ENCODE measurements around the gene SHISAL2B.

SHISAL2B gene

DNA sequence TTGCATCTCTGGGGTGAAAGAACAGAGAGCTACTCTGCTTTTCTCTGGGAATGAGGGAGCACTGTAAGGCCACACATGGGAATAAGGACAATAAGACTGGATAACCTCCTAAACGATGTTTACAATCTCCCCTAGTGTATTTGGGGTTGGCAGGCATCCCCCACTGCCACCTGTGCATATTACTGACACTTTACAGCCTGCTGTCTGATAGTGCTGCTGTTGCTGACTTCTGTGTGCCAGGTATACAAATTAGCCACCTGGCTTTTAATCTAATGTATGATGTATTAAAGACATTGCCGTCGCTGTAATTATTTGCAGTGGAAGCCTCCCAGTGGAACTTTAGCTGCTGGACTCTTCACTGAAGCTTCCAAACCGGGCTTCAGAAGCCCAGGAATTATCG lies 4.4 kb upstream of the SHISAL2B start:
- Histone ChIP-seq H3K9ac (ENCODE audit: low read length) (no peak overlapping the region), H2AFZ (ENCODE audit: low read depth, low read length, severe bottlenecking) (no peak overlapping the region), H3K9me3 (ENCODE audit: insufficient read depth, low read length) (no peaks in the 10 kb centered on the region), H3K4me3 (ENCODE audit: insufficient read depth, low read length, poor library complexity, severe bottlenecking) (no peak overlapping the region), H3K27me3 (ENCODE audit: low read length) (no peaks in the 10 kb centered on the region), H3K4me2 (ENCODE audit: low read depth, low read length, poor library complexity, severe bottlenecking) (no peak overlapping the region), H3K36me3 (ENCODE audit: low read length) (no peaks in the 10 kb centered on the region), H3K9me2 (replicated peaks; ENCODE audit: insufficient read depth, low read length) (no peaks in the 10 kb centered on the region), H3K79me2 (ENCODE audit: insufficient read depth, low read length) (no peaks in the 10 kb centered on the region), H3F3A (ENCODE audit: insufficient read depth) (no peaks in the 10 kb centered on the region), H3K27ac (ENCODE audit: low read depth, low read length) (no peak overlapping the region), H4K20me1 (ENCODE audit: low read depth, low read length) (no peaks in the 10 kb centered on the region)
- TF ChIP-seq, protein P1, sequence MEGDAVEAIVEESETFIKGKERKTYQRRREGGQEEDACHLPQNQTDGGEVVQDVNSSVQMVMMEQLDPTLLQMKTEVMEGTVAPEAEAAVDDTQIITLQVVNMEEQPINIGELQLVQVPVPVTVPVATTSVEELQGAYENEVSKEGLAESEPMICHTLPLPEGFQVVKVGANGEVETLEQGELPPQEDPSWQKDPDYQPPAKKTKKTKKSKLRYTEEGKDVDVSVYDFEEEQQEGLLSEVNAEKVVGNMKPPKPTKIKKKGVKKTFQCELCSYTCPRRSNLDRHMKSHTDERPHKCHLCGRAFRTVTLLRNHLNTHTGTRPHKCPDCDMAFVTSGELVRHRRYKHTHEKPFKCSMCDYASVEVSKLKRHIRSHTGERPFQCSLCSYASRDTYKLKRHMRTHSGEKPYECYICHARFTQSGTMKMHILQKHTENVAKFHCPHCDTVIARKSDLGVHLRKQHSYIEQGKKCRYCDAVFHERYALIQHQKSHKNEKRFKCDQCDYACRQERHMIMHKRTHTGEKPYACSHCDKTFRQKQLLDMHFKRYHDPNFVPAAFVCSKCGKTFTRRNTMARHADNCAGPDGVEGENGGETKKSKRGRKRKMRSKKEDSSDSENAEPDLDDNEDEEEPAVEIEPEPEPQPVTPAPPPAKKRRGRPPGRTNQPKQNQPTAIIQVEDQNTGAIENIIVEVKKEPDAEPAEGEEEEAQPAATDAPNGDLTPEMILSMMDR (IDR thresholded peaks at IDR 0.05; ENCODE audit: insufficient read depth, low read length, poor library complexity, severe bottlenecking) = no peak
- TF ChIP-seq EZH2phosphoT487 (conservative IDR thresholded peaks at IDR 0.05; ENCODE audit: low read length) = no peak

DNA sequence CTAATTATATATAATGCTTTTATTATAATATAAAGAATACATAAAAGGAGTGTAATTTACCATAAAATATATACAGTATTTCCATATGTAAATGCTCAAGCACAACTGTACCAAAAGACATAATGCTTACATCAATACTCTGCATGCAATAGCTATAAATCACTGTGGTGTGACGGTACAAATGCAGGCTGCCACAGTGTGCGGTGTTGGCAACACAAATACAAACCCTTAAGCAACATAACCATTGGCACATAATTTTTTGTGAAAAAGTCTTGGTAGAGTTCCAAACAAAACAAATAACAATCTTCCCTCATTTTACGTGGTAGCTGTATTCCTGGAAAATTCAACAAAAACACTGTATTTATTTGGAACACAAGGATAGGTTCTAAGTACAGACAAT lies 1.9 kb upstream of the SHISAL2B start:
- TF ChIP-seq, protein P1 (IDR thresholded peaks at IDR 0.05; ENCODE audit: insufficient read depth, low read length, poor library complexity, severe bottlenecking) = no peak
- TF ChIP-seq EZH2phosphoT487 (conservative IDR thresholded peaks at IDR 0.05; ENCODE audit: low read length) = no peak
- Histone ChIP-seq H3K4me2 (ENCODE audit: low read depth, low read length, poor library complexity, severe bottlenecking) (no peak overlapping the region), H3K79me2 (ENCODE audit: insufficient read depth, low read length) (no peaks in the 10 kb centered on the region)

DNA sequence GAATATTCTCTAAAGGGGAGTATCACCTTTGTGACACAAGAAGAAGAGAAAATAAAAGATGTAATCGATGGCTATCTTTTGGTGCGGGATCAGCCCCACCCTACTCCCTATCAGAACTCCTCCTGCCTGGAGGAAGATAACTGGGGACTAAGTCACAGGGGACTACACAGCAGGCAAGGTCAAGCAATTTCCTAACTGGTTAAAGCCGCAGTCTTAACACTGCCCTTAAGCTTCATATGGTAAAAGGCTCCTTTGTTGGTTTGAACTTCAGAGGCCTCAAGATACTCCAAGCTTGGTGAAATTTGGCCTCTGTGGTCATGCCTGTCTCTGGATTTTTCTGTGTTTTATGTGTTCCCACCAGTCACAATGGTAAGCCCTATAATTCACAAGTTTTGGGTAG lies 1.3 kb upstream of the SHISAL2B start:
- Histone ChIP-seq H3K9me3 (ENCODE audit: insufficient read depth, low read length) (no peaks in the 10 kb centered on the region), H3K4me3 (ENCODE audit: insufficient read depth, low read length, poor library complexity, severe bottlenecking) (no peak overlapping the region), H3K4me2 (ENCODE audit: low read depth, low read length, poor library complexity, severe bottlenecking) (no peak overlapping the region), H3K27me3 (ENCODE audit: low read length) (no peaks in the 10 kb centered on the region), H3K36me3 (ENCODE audit: low read length) (no peaks in the 10 kb centered on the region), H3K9me2 (replicated peaks; ENCODE audit: insufficient read depth, low read length) (no peaks in the 10 kb centered on the region), H3K9ac (ENCODE audit: low read length) (no peak overlapping the region), H2AFZ (ENCODE audit: low read depth, low read length, severe bottlenecking) (no peak overlapping the region), H3K79me2 (ENCODE audit: insufficient read depth, low read length) (no peaks in the 10 kb centered on the region), H4K20me1 (ENCODE audit: low read depth, low read length) (no peaks in the 10 kb centered on the region), H3K27ac (ENCODE audit: low read depth, low read length) (no peak overlapping the region), H3F3A (ENCODE audit: insufficient read depth) (no peaks in the 10 kb centered on the region)
- TF ChIP-seq, protein P1 (IDR thresholded peaks at IDR 0.05; ENCODE audit: insufficient read depth, low read length, poor library complexity, severe bottlenecking) = no peak
- no peak for TF ChIP-seq EZH2phosphoT487 (conservative IDR thresholded peaks at IDR 0.05; ENCODE audit: low read length)

More for the DNA sequence above, 1.9 kb upstream of the SHISAL2B start:
- Histone ChIP-seq H4K20me1 (ENCODE audit: low read depth, low read length) (no peaks in the 10 kb centered on the region), H3K27ac (ENCODE audit: low read depth, low read length) (no peak overlapping the region), H3K9me3 (ENCODE audit: insufficient read depth, low read length) (no peaks in the 10 kb centered on the region), H3F3A (ENCODE audit: insufficient read depth) (no peaks in the 10 kb centered on the region), H3K36me3 (ENCODE audit: low read length) (no peaks in the 10 kb centered on the region), H3K9me2 (replicated peaks; ENCODE audit: insufficient read depth, low read length) (no peaks in the 10 kb centered on the region), H3K27me3 (ENCODE audit: low read length) (no peaks in the 10 kb centered on the region), H2AFZ (ENCODE audit: low read depth, low read length, severe bottlenecking) (no peak overlapping the region), H3K9ac (ENCODE audit: low read length) (no peak overlapping the region), H3K4me3 (ENCODE audit: insufficient read depth, low read length, poor library complexity, severe bottlenecking) (no peak overlapping the region)

DNA sequence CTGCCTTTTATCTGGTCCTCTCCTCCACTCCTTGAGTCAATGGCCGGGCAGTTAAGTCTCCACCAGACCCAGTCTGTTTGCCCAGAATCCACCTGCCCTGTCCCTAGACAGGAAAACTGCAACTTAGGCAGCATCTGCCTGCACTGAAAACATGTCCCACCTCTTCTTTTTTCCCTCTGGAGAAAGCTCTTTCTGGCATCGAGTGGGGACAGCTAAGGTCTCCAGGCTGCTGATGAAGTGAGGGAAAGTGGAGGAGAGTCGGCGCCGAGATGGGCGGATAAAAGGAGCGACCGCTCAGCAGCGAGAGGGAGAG lies 243 bp upstream of the SHISAL2B start:
- no peak overlapping the region for H2AFZ ChIP-seq (ENCODE audit: low read depth, low read length, severe bottlenecking)
- H3K27ac ChIP-seq (ENCODE audit: low read depth, low read length) = no peak overlapping the region
- H3K27me3 ChIP-seq (ENCODE audit: low read length) = no peaks in the 10 kb centered on the region
- H3K4me3 ChIP-seq (ENCODE audit: insufficient read depth, low read length, poor library complexity, severe bottlenecking) = no peak overlapping the region
- H4K20me1 ChIP-seq (ENCODE audit: low read depth, low read length) = no peaks in the 10 kb centered on the region
- H3K9me3 ChIP-seq (ENCODE audit: insufficient read depth, low read length) = no peaks in the 10 kb centered on the region
- no peak overlapping the region for H3K9ac ChIP-seq (ENCODE audit: low read length)
- H3K4me2 ChIP-seq (ENCODE audit: low read depth, low read length, poor library complexity, severe bottlenecking) = no peak overlapping the region
- no peaks in the 10 kb centered on the region for H3K36me3 ChIP-seq (ENCODE audit: low read length)
- H3K9me2 ChIP-seq (replicated peaks; ENCODE audit: insufficient read depth, low read length) = no peaks in the 10 kb centered on the region
- no peaks in the 10 kb centered on the region for H3K79me2 ChIP-seq (ENCODE audit: insufficient read depth, low read length)
- no peaks in the 10 kb centered on the region for H3F3A ChIP-seq (ENCODE audit: insufficient read depth)
- no peak for TF ChIP-seq EZH2phosphoT487 (conservative IDR thresholded peaks at IDR 0.05; ENCODE audit: low read length)
- TF ChIP-seq, protein P1 (IDR thresholded peaks at IDR 0.05; ENCODE audit: insufficient read depth, low read length, poor library complexity, severe bottlenecking) = no peak

Data from SU-DHL-6 (cell line).